Ectodermal cell (in vitro differentiated cells): ENCODE results near the gene ISCA1.

Experiments used
- H3K27ac ChIP-seq: 2 replicates; pipeline ENCODE4 v1.7.0; 2013; ENCODE audit warnings: mild to moderate bottlenecking, low read depth, low read length; ENCODE audit not compliant: insufficient read depth, poor library complexity, severe bottlenecking
- H3K27me3 ChIP-seq: 2 replicates; pipeline ENCODE4 v1.7.0; 2013; ENCODE audit warnings: mild to moderate bottlenecking, low read length; ENCODE audit not compliant: insufficient read depth, control insufficient read depth, poor library complexity, severe bottlenecking
- H3K36me3 ChIP-seq: one replicate; pipeline ENCODE4 v1.7.0; 2013; ENCODE audit warnings: low read length; ENCODE audit not compliant: control insufficient read depth, insufficient read depth
- H3K4me1 ChIP-seq: one replicate; pipeline ENCODE4 v1.7.0; 2013; ENCODE audit warnings: low read length; ENCODE audit not compliant: control insufficient read depth, insufficient read depth
- H3K4me3 ChIP-seq: 2 replicates; pipeline ENCODE4 v1.7.0; 2013; ENCODE audit warnings: low read depth, low read length, control low read depth; ENCODE audit not compliant: insufficient read depth
- H3K9me3 ChIP-seq: 2 replicates; pipeline ENCODE4 v1.7.0; 2013; ENCODE audit warnings: mild to moderate bottlenecking, low read length, moderate library complexity; ENCODE audit not compliant: control insufficient read depth
- WGBS, 2 experiments: methylation state at CpG; one replicate each; pipeline ENCODE4 v1.1.7; 2013; ENCODE audit warnings: missing lambda C conversion rate in 2 of 2; 5-methylcytosine and 5-hydroxymethylcytosine counted together

The ISCA1 gene

GRCh38 chr9:86272221-86272620 is 10.1 kb downstream of the ISCA1 start:
- no peak overlapping the region for H3K4me3 ChIP-seq
- no peaks in the 10 kb centered on the region for H3K27me3 ChIP-seq
- peaks cover 8% of the 10 kb centered on the region for H3K36me3 ChIP-seq
- no peak overlapping the region for H3K27ac ChIP-seq
- no peaks in the 10 kb centered on the region for H3K4me1 ChIP-seq
- WGBS, 2 experiments = 93 to 97% methylated on average over 4 of the region's 4 CpGs
- H3K9me3 ChIP-seq = no peaks in the 10 kb centered on the region

- Histone ChIP-seq H3K9me3 (no peaks in the 10 kb centered on the region), H3K27ac (no peak overlapping the region), H3K27me3 (no peaks in the 10 kb centered on the region), H3K4me3 (no peak overlapping the region), H3K4me1 (peaks cover 11% of the 10 kb centered on the region), H3K36me3 (no peaks in the 10 kb centered on the region)
- 94 to 97% methylated on average over 6 of the region's 6 CpGs for WGBS, 2 experiments
Observed at GRCh38 chr9:86263876-86264275, 18.5 kb downstream of the ISCA1 start.

GRCh38 chr9:86262492-86262891 is 19.8 kb downstream of the ISCA1 start:
- H3K27me3 ChIP-seq = no peaks in the 10 kb centered on the region
- H3K9me3 ChIP-seq = no peaks in the 10 kb centered on the region
- H3K4me1 ChIP-seq = peaks cover 11% of the 10 kb centered on the region
- WGBS, 2 experiments = 48 to 51% methylated on average over 4 of the region's 4 CpGs
- H3K36me3 ChIP-seq = no peaks in the 10 kb centered on the region
- H3K27ac ChIP-seq = no peak overlapping the region
- H3K4me3 ChIP-seq = no peak overlapping the region

DNA sequence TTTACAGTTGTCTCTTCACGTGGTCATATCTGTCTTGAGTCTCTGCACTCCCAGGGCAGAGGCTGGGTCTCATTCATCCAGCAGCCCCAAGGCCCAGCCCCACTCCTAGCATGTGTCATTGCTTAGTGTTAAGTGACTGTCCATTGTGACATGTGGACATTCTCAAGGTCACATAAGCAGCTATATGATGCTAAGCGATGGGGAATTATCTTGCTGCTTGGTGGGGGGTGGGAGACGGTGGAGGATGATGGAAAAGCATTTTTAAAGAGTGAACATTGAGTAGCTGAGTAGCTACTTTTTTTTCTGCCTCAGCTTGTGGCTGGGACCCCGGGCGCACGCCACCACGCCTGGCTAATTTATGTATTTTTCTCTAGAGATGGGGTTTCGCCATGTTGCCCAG is 22.8 kb downstream of the ISCA1 start, which contains the start of gene C9orf153:
TSS of gene C9orf153 (minus strand) at position 101 of the 400 bp plus-strand sequence. CDS start 30,054 bp downstream, outside the sequence.
- Histone ChIP-seq H3K9me3 (no peaks in the 10 kb centered on the region), H3K4me3 (no peak within 1 kb of the TSS), H3K4me1 (peaks cover 11% of the 10 kb centered on the region), H3K27me3 (no peaks in the 10 kb centered on the region), H3K36me3 (no peaks in the 10 kb centered on the region), H3K27ac (no peak within 1 kb of the TSS)
- WGBS, 2 experiments = 89 to 92% methylated on average over 8 of the region's 8 CpGs

DNA sequence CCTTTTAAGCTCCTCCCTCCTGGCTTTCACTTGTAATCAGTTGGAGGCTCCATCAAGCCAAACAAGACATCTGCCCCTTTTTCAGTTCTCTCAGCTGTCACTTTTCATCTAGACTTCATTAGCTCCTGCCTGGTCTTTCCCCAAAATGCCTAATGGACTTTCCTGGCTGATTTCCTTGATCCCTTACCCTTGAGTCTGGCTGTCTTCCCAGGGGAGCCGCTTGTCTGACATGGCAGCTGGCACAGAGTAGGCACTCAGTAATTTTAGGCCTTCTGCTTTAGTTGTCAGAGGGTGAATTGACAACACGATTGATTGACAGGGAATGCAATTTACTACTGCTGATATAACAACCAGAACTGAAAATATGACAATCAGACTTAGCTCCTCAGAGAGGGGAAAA is 24.9 kb downstream of the ISCA1 start:
- 91 to 93% methylated on average over 2 of the region's 2 CpGs for WGBS, 2 experiments
- Histone ChIP-seq H3K27me3 (no peaks in the 10 kb centered on the region), H3K36me3 (no peaks in the 10 kb centered on the region), H3K4me1 (no peaks in the 10 kb centered on the region), H3K4me3 (no peak overlapping the region), H3K27ac (no peak overlapping the region), H3K9me3 (no peaks in the 10 kb centered on the region)

DNA sequence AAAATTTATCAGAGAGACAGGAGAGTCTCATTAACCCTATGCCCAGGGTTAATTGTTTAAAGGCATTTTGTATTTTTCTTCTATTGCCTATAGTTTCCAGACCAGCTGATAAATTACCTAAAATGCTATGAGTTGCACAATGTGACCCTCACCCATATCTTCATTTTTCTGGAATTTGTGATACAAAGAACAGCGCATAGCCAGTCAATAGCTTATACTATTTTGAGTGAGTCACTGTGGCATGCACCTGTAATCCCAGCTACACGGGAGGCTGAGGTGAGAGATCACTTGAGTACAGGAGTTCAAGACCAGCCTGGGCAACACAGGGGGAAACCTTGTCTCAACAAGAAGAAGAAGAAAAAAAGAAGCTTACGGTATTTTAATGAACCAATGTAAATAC is 25.7 kb downstream of the ISCA1 start:
- Histone ChIP-seq H3K9me3 (no peaks in the 10 kb centered on the region), H3K36me3 (no peaks in the 10 kb centered on the region), H3K4me1 (no peaks in the 10 kb centered on the region), H3K4me3 (no peak overlapping the region), H3K27ac (no peak overlapping the region), H3K27me3 (no peaks in the 10 kb centered on the region)
- WGBS, 2 experiments = 85 to 95% methylated on average over 3 of the region's 3 CpGs

DNA sequence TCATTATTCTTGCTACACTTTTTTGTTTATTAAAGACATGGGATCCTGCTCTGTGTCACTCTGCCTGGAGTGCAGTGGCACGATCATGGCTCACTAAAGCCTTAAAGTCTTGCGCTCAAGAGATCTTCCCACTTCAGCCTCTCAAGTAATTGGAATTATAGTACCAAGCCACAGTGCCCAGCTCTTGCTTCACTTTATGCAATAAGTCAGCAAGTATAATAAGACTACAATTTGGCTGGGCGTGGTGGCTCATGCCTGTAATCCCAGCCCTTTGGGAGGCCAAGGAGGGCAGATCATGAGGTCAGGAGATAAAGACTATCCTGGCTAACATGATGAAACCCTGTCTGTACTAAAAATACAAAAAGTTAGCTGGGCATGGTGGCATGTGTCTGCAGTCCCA is 28.8 kb downstream of the ISCA1 start:
- no peaks in the 10 kb centered on the region for H3K27me3 ChIP-seq
- H3K36me3 ChIP-seq = no peaks in the 10 kb centered on the region
- WGBS, 2 experiments = 93 to 94% methylated on average over 3 of the region's 3 CpGs
- H3K27ac ChIP-seq = no peak overlapping the region
- no peaks in the 10 kb centered on the region for H3K4me1 ChIP-seq
- H3K9me3 ChIP-seq = no peaks in the 10 kb centered on the region
- H3K4me3 ChIP-seq = no peak overlapping the region

GRCh38 chr9:86252870-86253269 is 29.5 kb downstream of the ISCA1 start:
- H3K9me3 ChIP-seq = no peaks in the 10 kb centered on the region
- H3K4me3 ChIP-seq = no peak overlapping the region
- 94 to 100% methylated on average over 1 of the region's 1 CpG for WGBS, 2 experiments
- H3K27me3 ChIP-seq = no peaks in the 10 kb centered on the region
- no peaks in the 10 kb centered on the region for H3K36me3 ChIP-seq
- H3K4me1 ChIP-seq = no peaks in the 10 kb centered on the region
- H3K27ac ChIP-seq = no peak overlapping the region

- no peaks in the 10 kb centered on the region for H3K27me3 ChIP-seq
- no peaks in the 10 kb centered on the region for H3K9me3 ChIP-seq
- no peak overlapping the region for H3K4me3 ChIP-seq
- no peaks in the 10 kb centered on the region for H3K36me3 ChIP-seq
- H3K4me1 ChIP-seq = no peaks in the 10 kb centered on the region
- H3K27ac ChIP-seq = no peak overlapping the region
Observed at GRCh38 chr9:86250123-86250522, 32.2 kb downstream of the ISCA1 start.

DNA sequence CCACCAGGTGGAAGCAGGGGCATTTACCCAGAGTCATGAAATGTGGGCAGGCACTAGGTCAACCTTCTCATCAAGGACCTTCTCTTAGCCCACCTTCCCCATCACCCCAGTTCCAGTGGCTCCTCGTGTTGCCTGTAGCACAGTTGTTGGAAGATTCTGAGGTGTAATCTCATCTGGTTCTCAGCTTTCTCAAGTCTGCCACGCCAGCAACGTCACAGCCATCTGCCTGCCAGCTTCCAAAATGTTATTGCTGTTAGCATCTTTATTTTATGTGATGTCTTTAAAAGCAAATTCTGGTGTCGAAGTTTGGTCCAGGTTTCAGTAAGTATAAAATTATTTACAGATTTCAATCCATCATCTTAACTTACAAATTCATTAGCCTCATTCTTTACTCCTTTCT is 33.6 kb downstream of the ISCA1 start:
- H3K27ac ChIP-seq = no peak overlapping the region
- no peaks in the 10 kb centered on the region for H3K4me1 ChIP-seq

GRCh38 chr9:86246752-86247161 is 35.6 kb downstream of the ISCA1 start:
- Histone ChIP-seq H3K27me3 (no peaks in the 10 kb centered on the region), H3K9me3 (no peaks in the 10 kb centered on the region), H3K36me3 (no peaks in the 10 kb centered on the region), H3K4me3 (no peak overlapping the region), H3K27ac (no peak overlapping the region), H3K4me1 (no peaks in the 10 kb centered on the region)
- 73 to 74% methylated on average over 6 of the region's 6 CpGs for WGBS, 2 experiments

More for the DNA sequence above, 33.6 kb downstream of the ISCA1 start:
- WGBS, 2 experiments = 93% methylated on average over 3 to 4 of the region's 4 CpGs
- H3K36me3 ChIP-seq = no peaks in the 10 kb centered on the region
- H3K27me3 ChIP-seq = no peaks in the 10 kb centered on the region
- H3K4me3 ChIP-seq = no peak overlapping the region
- no peaks in the 10 kb centered on the region for H3K9me3 ChIP-seq
